WERI-Rb-1 (cell line): Measurements from ENCODE around the gene MCF2L2.
"Not testable (repeated sequence)": the region's sequence is repeated elsewhere in the genome, so short reads cannot be mapped to it uniquely, and the experiment has no call there.

Source experiments
- DNase-seq: peaks from one replicate; pipeline ENCODE4 v3.0.0-alpha.2; 2020
- H3K27ac ChIP-seq: fragments of 250-450 bp; sonication (Bioruptor Pico); 2 replicates; pipeline ENCODE4 v1.5.1; 2020; ENCODE audit warnings: mild to moderate bottlenecking, moderate library complexity
- H3K27me3 ChIP-seq: fragments of 250-450 bp; sonication (Bioruptor Pico); 2 replicates; pipeline ENCODE4 v1.5.1; 2021; ENCODE audit warnings: mild to moderate bottlenecking, low read depth, moderate library complexity; ENCODE audit not compliant: insufficient read depth, severe bottlenecking
- H3K36me3 ChIP-seq: fragments of 250-450 bp; sonication (Bioruptor Pico); 2 replicates; pipeline ENCODE4 v1.5.1; 2020; ENCODE audit warnings: mild to moderate bottlenecking, moderate library complexity
- H3K4me3 ChIP-seq: 2 replicates; pipeline ENCODE4 v1.5.1; 2011; ENCODE audit warnings: low read depth, mild to moderate bottlenecking, control low read depth, low read length
- H3K9me3 ChIP-seq: fragments of 250-450 bp; sonication (Bioruptor Pico); 2 replicates; pipeline ENCODE4 v1.5.1; 2021; ENCODE audit warnings: mild to moderate bottlenecking, moderate library complexity; ENCODE audit not compliant: severe bottlenecking
- TF ChIP-seq, protein P1 (sequence below): IDR thresholded peaks from 2 replicates; pipeline ENCODE4 v1.5.1; 2011; ENCODE audit warnings: low read depth, mild to moderate bottlenecking, control low read depth, inconsistent platforms, low read length

The MCF2L2 gene, protein sequence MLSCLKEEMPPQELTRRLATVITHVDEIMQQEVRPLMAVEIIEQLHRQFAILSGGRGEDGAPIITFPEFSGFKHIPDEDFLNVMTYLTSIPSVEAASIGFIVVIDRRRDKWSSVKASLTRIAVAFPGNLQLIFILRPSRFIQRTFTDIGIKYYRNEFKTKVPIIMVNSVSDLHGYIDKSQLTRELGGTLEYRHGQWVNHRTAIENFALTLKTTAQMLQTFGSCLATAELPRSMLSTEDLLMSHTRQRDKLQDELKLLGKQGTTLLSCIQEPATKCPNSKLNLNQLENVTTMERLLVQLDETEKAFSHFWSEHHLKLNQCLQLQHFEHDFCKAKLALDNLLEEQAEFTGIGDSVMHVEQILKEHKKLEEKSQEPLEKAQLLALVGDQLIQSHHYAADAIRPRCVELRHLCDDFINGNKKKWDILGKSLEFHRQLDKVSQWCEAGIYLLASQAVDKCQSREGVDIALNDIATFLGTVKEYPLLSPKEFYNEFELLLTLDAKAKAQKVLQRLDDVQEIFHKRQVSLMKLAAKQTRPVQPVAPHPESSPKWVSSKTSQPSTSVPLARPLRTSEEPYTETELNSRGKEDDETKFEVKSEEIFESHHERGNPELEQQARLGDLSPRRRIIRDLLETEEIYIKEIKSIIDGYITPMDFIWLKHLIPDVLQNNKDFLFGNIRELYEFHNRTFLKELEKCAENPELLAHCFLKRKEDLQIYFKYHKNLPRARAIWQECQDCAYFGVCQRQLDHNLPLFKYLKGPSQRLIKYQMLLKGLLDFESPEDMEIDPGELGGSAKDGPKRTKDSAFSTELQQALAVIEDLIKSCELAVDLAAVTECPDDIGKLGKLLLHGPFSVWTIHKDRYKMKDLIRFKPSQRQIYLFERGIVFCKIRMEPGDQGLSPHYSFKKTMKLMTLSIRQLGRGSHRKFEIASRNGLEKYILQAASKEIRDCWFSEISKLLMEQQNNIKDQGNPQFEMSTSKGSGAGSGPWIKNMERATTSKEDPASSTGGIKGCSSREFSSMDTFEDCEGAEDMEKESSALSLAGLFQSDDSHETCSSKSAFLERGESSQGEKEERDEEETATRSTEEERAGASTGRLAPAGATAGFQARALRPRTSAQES

DNA sequence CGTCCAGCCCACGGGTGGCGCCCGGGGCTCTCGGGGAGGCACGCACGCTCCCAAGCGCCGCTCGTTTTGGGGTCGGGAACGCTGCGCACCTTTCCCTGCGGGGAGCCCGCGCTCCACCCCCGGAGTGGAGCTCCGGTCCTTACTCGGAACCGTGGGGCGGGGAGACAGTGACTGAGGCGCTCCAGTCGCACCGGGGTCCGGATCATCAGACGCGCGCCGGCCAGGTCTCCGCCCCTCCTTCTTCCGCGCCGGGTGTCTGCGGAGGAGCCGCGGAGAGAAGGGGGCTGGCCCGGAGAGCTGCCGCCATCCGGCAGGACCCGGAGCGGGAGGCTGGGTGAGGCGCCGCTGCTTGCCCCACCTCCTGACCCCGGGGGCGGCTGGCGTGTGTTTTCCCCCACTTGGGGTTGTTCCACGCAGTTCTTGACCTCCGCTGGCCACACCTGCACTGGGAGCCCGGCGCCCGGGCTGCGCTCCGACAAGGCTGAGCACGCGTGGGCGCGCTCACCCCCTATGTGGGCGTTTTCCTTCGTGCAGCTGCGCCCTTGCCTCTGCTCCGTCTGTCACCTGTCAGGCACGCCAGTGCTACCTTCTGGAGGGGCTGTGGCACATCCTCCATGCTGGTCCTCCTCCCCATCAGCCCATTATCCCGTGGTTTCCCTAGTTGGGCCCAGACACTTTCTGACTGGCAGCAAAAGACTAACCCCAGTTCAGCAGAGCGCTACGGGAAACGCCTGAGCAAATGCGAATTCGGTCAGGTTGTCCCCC, at the start of gene MCF2L2:
TSS of gene MCF2L2 (minus strand) at position 173 of the 765 bp plus-strand sequence. CDS start 642 bp downstream, outside the sequence.
- TF ChIP-seq, protein P1, sequence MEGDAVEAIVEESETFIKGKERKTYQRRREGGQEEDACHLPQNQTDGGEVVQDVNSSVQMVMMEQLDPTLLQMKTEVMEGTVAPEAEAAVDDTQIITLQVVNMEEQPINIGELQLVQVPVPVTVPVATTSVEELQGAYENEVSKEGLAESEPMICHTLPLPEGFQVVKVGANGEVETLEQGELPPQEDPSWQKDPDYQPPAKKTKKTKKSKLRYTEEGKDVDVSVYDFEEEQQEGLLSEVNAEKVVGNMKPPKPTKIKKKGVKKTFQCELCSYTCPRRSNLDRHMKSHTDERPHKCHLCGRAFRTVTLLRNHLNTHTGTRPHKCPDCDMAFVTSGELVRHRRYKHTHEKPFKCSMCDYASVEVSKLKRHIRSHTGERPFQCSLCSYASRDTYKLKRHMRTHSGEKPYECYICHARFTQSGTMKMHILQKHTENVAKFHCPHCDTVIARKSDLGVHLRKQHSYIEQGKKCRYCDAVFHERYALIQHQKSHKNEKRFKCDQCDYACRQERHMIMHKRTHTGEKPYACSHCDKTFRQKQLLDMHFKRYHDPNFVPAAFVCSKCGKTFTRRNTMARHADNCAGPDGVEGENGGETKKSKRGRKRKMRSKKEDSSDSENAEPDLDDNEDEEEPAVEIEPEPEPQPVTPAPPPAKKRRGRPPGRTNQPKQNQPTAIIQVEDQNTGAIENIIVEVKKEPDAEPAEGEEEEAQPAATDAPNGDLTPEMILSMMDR = no peak
- peaks cover 29% of the 10 kb centered on the region for H3K27me3 ChIP-seq
- H3K27ac ChIP-seq = no peak within 1 kb of the TSS
- H3K36me3 ChIP-seq = no peaks in the 10 kb centered on the region
- DNase-seq = peak; percentile 61
- H3K4me3 ChIP-seq = peak within 1 kb of the TSS; percentile 63
- H3K9me3 ChIP-seq = no peaks in the 10 kb centered on the region

DNA sequence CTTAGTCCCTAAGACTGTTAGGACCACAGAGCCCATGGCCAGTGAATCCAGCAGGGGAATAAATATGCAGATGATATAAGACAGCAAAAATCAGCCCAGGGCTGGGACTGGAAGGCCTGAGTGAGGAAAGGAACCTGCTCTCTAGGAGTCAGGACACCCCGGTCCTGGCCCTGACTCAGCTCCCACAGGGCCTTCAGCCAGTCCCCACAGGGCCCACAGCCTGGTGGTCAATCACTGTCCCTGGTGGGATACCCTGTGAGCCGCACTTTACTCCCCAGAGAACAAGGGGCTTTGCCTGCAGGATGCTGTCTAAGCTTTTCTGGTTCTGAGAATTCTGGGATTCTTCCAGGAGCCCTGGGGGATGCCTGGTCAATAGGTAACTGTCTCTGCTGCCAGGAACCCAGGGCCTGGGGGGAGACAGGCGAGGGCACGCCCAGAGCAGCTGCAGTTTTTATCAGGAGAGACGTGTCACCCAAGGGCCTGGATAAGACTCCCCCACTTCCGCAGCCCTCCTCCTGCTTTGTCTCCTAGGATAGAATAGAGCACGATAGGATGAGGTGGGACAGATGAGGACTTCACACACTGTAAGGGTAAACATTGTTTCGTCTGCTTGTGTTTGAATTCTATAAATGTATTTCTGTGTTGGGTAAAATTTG, 49.5 kb upstream of the MCF2L2 start:
- Histone ChIP-seq H3K36me3 (no peaks in the 10 kb centered on the region), H3K27me3 (no peaks in the 10 kb centered on the region), H3K9me3 (peaks cover 2% of the 10 kb centered on the region), H3K27ac (peak overlapping the region; percentile 90), H3K4me3 (no peak overlapping the region)
- TF ChIP-seq, protein P1 = no peak
- DNase-seq = no peak

DNA sequence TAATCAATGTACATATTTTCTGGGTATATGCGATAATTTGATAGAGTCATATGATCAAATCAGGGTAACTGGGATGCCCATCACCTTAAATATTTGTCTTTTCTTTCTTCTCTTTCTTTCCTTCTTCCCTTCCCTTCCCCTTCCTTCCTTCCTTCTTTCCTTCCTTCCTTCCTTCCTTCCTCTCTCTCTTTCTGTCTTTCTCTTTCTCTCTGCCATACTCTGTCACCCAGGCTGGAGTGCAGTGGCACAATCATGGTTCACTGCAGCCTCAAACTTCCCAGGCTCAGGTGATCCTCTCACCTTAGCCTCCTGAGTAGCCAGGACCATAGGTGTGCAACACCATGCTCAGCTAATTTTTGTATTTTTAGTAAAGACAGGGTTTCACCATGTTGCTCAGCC, 47.3 kb upstream of the MCF2L2 start:
- not testable (repeated sequence) for H3K4me3 ChIP-seq, H3K9me3 ChIP-seq, H3K27ac ChIP-seq, H3K27me3 ChIP-seq, DNase-seq, H3K36me3 ChIP-seq

DNA sequence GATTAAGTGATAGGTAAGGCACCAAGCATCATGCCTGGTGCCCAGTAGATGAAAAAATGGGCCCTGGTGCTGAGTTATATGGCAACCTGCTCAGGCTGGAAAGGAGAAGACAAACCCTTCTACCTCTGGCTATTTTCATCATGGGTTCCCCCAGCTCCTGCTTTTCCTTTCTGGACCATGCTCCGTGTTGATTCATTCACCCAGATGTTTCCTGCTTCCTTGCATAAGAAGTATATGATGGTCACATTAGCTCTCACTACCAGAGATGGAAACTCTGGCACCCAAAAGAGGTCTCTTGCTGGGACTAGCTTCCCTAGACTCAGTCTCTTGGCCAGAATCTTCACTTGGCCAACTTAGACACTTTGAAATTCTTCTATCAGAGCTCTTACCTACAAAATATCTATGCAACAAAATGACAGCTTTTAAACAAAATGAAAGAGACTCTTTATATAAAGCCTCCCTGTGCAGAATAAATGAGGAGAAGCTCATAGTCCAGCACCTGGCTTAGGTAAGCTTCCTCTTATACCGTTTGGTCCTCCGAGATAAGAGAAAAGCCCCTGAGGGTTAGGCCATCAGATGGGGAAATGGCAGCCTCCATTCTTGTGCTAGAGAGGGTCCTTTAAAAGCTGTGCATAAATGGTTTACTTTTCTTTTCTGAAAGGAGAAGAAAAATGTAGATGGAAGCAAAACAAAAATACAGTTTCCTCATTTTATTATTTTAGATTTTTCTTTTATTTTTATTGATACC, 46.8 kb upstream of the MCF2L2 start:
- TF ChIP-seq, protein P1 = no peak
- Histone ChIP-seq H3K36me3 (no peaks in the 10 kb centered on the region), H3K27ac (no peak overlapping the region), H3K9me3 (no peaks in the 10 kb centered on the region), H3K27me3 (no peaks in the 10 kb centered on the region), H3K4me3 (no peak overlapping the region)
- no peak for DNase-seq

DNA sequence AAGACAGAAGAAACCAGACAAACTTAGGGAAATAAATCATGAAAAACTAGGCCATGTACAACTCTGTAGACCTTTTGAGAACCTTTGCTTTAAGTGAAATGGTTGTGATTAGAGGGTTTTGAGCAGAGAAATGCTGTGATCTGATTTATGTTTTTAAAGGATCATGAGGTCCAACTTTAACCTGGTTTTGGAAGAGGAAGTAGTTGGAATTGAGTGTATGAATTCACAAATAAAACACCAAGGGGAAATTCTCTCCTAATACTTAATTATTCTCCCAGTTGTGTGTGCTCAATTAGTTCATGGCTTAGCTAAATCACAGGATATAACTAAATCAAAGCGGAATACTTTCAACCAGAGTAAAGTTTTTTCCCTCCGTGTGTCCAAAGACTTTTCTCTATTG, 45.5 kb upstream of the MCF2L2 start:
- H3K27ac ChIP-seq = no peak overlapping the region
- no peaks in the 10 kb centered on the region for H3K36me3 ChIP-seq
- TF ChIP-seq, protein P1 = no peak
- DNase-seq = no peak
- no peaks in the 10 kb centered on the region for H3K9me3 ChIP-seq
- no peak overlapping the region for H3K4me3 ChIP-seq
- no peaks in the 10 kb centered on the region for H3K27me3 ChIP-seq
